NCI-H226 (cell line): Measurements from ENCODE around the gene MEIS2.

Experiments used
- DNase-seq: peaks from one replicate; pipeline ENCODE4 v3.0.0-alpha.2; 2015

The MEIS2 gene

GRCh38 chr15:37097144-37097919 is 3.0 kb downstream of the MEIS2 start:
- no peak for DNase-seq

GRCh38 chr15:37096558-37097143 is 3.7 kb downstream of the MEIS2 start:
- DNase-seq = no peak

- no peak for DNase-seq
Measured at GRCh38 chr15:37095770-37096557, 4.4 kb downstream of the MEIS2 start.

GRCh38 chr15:37094915-37095711 is 5.2 kb downstream of the MEIS2 start:
- no peak for DNase-seq

- no peak for DNase-seq
Measured at GRCh38 chr15:37094333-37094914, 5.9 kb downstream of the MEIS2 start.

GRCh38 chr15:37093480-37094332 is 6.6 kb downstream of the MEIS2 start:
- DNase-seq = peak; percentile 86

GRCh38 chr15:37090543-37091175 is 9.7 kb downstream of the MEIS2 start:
- no peak for DNase-seq

GRCh38 chr15:37088436-37088835 is 11.9 kb downstream of the MEIS2 start:
- no peak for DNase-seq

- DNase-seq = no peak
Measured at GRCh38 chr15:37087131-37087588, 13.2 kb downstream of the MEIS2 start.

- no peak for DNase-seq
Measured at GRCh38 chr15:37086521-37086920, 13.8 kb downstream of the MEIS2 start.

GRCh38 chr15:37086120-37086519 is 14.2 kb downstream of the MEIS2 start:
- DNase-seq = no peak

GRCh38 chr15:37084602-37085001 is 15.7 kb downstream of the MEIS2 start:
- no peak for DNase-seq

GRCh38 chr15:37083610-37084009 is 16.7 kb downstream of the MEIS2 start:
- no peak for DNase-seq

GRCh38 chr15:37081983-37082382 is 18.4 kb downstream of the MEIS2 start:
- no peak for DNase-seq

- no peak for DNase-seq
Measured at GRCh38 chr15:37080261-37080921, 20.0 kb downstream of the MEIS2 start.

- no peak for DNase-seq
Measured at GRCh38 chr15:37079726-37080125, 20.6 kb downstream of the MEIS2 start.

- DNase-seq = no peak
Measured at GRCh38 chr15:37078566-37078965, 21.8 kb downstream of the MEIS2 start.

- DNase-seq = no peak
Measured at GRCh38 chr15:37077623-37078351, 22.6 kb downstream of the MEIS2 start.

GRCh38 chr15:37076543-37076942 is 23.8 kb downstream of the MEIS2 start:
- no peak for DNase-seq

GRCh38 chr15:37075777-37076176 is 24.6 kb downstream of the MEIS2 start:
- DNase-seq = no peak
